Activated CD8-positive, alpha-beta memory T cell treated with anti-CD3 and anti-CD28 coated beads, Interleukin-2, amount 10 ng/mL, durations not matched to agents 7 days and 5 days (primary cell): ENCODE measurements around the gene SEMA6D. TPM values are rescaled to one million over a fixed set of nuclear protein-coding genes. Genes with fewer than 3 reads are reported as not detected.
"Not testable (repeated sequence)": the region's sequence is repeated elsewhere in the genome, so short reads cannot be mapped to it uniquely, and the experiment has no call there.

Experiments
- ATAC-seq: fragments of 150-1000 bp; cut with Tn5 transposase; one replicate; pipeline ENCODE4 v1.10.0; 2021; ENCODE audit warnings: moderate library complexity
- CTCF ChIA-PET: fragments of 350-600 bp; sonication (Branson Sonifier 250); formaldehyde crosslinking; loops from one replicate; lab custom pipeline; 2021; ENCODE audit warnings: antibody characterized with exemption; lab: Charles Lee
- DNase-seq: peaks from one replicate; pipeline ENCODE4 v3.0.0-alpha.2; 2020
- H3K27ac Mint-ChIP-seq: one replicate; pipeline ENCODE4 v1.8.0; 2021; ENCODE audit warnings: mild to moderate bottlenecking, mixed read lengths
- H3K27me3 Mint-ChIP-seq: one replicate; pipeline ENCODE4 v1.8.0; 2021; ENCODE audit warnings: mixed read lengths
- H3K36me3 Mint-ChIP-seq: one replicate; pipeline ENCODE4 v1.8.0; 2021; ENCODE audit warnings: mild to moderate bottlenecking, mixed read lengths
- H3K4me1 Mint-ChIP-seq: one replicate; pipeline ENCODE4 v1.8.0; 2021; ENCODE audit warnings: mixed read lengths
- H3K4me3 Mint-ChIP-seq: one replicate; pipeline ENCODE4 v1.8.0; 2021; ENCODE audit warnings: mild to moderate bottlenecking, moderate library complexity, mixed read lengths
- H3K9me3 Mint-ChIP-seq: one replicate; pipeline ENCODE4 v1.8.0; 2022; ENCODE audit warnings: low read depth, mixed read lengths
- total RNA-seq, 2 experiments: library from RNA; stranded (reverse); gene quantifications; one replicate each; pipeline ENCODE4 v1.2.3, GENCODE V29; 2021

Gene SEMA6D
- total RNA-seq, 2 experiments from 2014 or later: not detected

GRCh38 chr15:47725906-47726305, 8.6 kb downstream of the SEMA6D start:
- CTCF ChIA-PET: no interaction called here
- ATAC-seq: no peak
- Mint-ChIP-seq H3K27ac (no peak overlapping the region), H3K36me3 (no peaks in the 10 kb centered on the region), H3K4me3 (no peak overlapping the region), H3K27me3 (peaks cover 3% of the 10 kb centered on the region), H3K4me1 (no peaks in the 10 kb centered on the region), H3K9me3 (no peaks in the 10 kb centered on the region)
- DNase-seq: no peak

- CTCF ChIA-PET: no interaction called here
- no peak overlapping the region for H3K4me3 Mint-ChIP-seq
- peaks cover under 1% of the 10 kb centered on the region for H3K27me3 Mint-ChIP-seq
- DNase-seq (no peak), ATAC-seq (no peak)
- no peaks in the 10 kb centered on the region for H3K4me1 Mint-ChIP-seq
- H3K36me3 Mint-ChIP-seq: no peaks in the 10 kb centered on the region
- no peaks in the 10 kb centered on the region for H3K9me3 Mint-ChIP-seq
- H3K27ac Mint-ChIP-seq: no peak overlapping the region
Measured at GRCh38 chr15:47726399-47726823, 9.1 kb downstream of the SEMA6D start.

GRCh38 chr15:47727137-47727536, 9.8 kb downstream of the SEMA6D start:
- Mint-ChIP-seq H3K36me3 (no peaks in the 10 kb centered on the region), H3K4me1 (no peaks in the 10 kb centered on the region), H3K27ac (no peak overlapping the region), H3K27me3 (no peaks in the 10 kb centered on the region), H3K4me3 (no peak overlapping the region), H3K9me3 (no peaks in the 10 kb centered on the region)
- CTCF ChIA-PET: no interaction called here
- ATAC-seq (no peak), DNase-seq (no peak)

- Mint-ChIP-seq H3K27ac (no peak overlapping the region), H3K36me3 (no peaks in the 10 kb centered on the region), H3K27me3 (no peaks in the 10 kb centered on the region), H3K9me3 (no peaks in the 10 kb centered on the region), H3K4me3 (no peak overlapping the region), H3K4me1 (no peaks in the 10 kb centered on the region)
- DNase-seq (no peak), ATAC-seq (no peak)
- CTCF ChIA-PET: no interaction called here
Measured at GRCh38 chr15:47727676-47728075, 10.4 kb downstream of the SEMA6D start.

DNA sequence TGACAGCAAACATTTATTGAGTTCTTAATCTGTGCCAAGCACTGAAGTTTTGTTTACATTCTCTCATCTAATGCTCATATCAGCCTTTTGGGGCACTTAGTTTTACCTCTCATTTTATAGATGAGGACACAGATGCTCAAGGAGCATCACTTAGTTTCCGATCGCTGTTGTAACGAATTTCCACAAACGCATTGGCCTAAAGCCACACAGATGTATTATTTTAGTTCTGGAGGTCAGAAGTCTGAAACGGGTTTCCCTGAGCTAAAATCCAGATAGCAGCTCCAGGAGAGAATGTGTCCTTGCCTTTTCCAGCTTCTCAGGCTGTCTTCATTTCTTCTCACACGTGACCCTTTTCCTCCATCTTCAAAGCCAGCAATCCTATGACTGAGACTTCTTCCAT, 11.1 kb downstream of the SEMA6D start:
- H3K4me1 Mint-ChIP-seq: no peaks in the 10 kb centered on the region
- H3K4me3 Mint-ChIP-seq: no peak overlapping the region
- H3K9me3 Mint-ChIP-seq: no peaks in the 10 kb centered on the region
- ATAC-seq (no peak), DNase-seq (no peak)
- CTCF ChIA-PET: no interaction called here
- H3K27me3 Mint-ChIP-seq: no peaks in the 10 kb centered on the region
- no peak overlapping the region for H3K27ac Mint-ChIP-seq
- no peaks in the 10 kb centered on the region for H3K36me3 Mint-ChIP-seq

DNA sequence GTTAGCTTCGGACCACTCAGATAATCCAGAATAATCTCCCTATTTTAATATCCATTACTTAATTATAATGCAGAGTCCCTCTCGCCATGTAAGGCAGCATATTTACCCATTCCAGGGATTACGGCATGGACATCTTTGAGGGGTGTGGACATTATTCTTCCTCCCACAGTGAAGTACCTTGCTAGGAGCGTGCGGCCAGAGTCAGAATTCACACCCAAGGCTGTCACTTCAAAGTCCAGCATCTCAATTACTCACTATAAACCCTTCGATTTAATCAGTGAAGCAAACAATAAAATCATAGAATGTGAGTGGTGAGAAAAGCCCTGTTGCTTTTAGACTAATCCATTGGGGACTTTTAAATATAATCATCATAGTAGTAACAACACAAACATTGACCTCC, 11.6 kb downstream of the SEMA6D start:
- Mint-ChIP-seq H3K4me1 (no peaks in the 10 kb centered on the region), H3K9me3 (no peaks in the 10 kb centered on the region), H3K27ac (no peak overlapping the region), H3K27me3 (no peaks in the 10 kb centered on the region), H3K4me3 (no peak overlapping the region), H3K36me3 (no peaks in the 10 kb centered on the region)
- ATAC-seq (no peak), DNase-seq (no peak)
- CTCF ChIA-PET: no interaction called here

- ATAC-seq: no peak
- no peak overlapping the region for H3K4me3 Mint-ChIP-seq
Measured at GRCh38 chr15:47731230-47731629, 13.9 kb downstream of the SEMA6D start.

DNA sequence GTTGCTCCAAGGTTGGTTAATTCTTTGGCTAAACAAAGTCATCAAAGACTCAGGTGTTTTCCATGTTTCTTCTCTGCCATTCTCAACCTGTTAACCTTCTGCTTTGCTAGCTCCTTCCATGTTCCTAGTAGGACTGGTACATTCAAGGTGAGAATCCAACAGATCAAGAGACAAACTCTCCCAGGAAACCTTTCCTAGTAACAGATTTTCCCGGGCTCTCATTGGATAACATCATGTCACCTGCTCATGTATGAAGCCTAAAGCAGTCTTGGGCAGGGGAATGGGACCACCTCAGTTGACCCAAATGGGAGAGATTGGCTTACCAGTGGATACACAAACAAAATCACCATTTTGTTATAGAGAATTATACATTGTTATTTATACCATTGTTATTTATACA, 14.9 kb downstream of the SEMA6D start:
- CTCF ChIA-PET: no interaction called here
- ATAC-seq: no peak
- H3K9me3 Mint-ChIP-seq: no peaks in the 10 kb centered on the region
- no peaks in the 10 kb centered on the region for H3K27me3 Mint-ChIP-seq
- no peak overlapping the region for H3K27ac Mint-ChIP-seq
- DNase-seq: no peak
- no peak overlapping the region for H3K4me3 Mint-ChIP-seq
- no peaks in the 10 kb centered on the region for H3K4me1 Mint-ChIP-seq
- no peaks in the 10 kb centered on the region for H3K36me3 Mint-ChIP-seq

More at GRCh38 chr15:47731230-47731629, 13.9 kb downstream of the SEMA6D start:
- CTCF ChIA-PET: no interaction called here
- H3K27me3 Mint-ChIP-seq: no peaks in the 10 kb centered on the region
- H3K9me3 Mint-ChIP-seq: no peaks in the 10 kb centered on the region
- DNase-seq: no peak
- H3K27ac Mint-ChIP-seq: no peak overlapping the region
- no peaks in the 10 kb centered on the region for H3K4me1 Mint-ChIP-seq
- no peaks in the 10 kb centered on the region for H3K36me3 Mint-ChIP-seq

DNA sequence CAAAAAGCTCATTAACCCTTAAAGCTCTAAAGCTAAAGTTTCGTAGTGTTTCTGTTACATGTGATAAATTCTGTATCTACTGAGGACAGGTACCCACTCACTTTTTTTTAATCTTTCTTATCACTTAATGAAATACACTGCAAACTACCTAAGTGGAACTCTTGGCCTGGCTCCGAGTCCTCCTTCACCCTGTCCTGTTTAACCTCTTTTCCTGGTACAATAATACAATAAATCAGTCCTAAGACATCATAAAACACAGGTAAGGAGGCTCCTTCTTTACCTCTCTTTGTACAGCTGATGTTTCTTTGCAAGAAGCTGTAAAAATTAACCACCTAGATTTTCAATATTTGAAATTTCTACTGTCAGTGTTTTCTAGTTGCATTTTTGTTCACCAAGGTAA, 15.8 kb downstream of the SEMA6D start:
- CTCF ChIA-PET: no interaction called here
- DNase-seq: no peak

GRCh38 chr15:47736143-47736786, 19.0 kb downstream of the SEMA6D start:
- no peak for DNase-seq
- Mint-ChIP-seq H3K27ac (no peak overlapping the region), H3K36me3 (no peaks in the 10 kb centered on the region), H3K27me3 (no peaks in the 10 kb centered on the region), H3K4me3 (no peak overlapping the region), H3K9me3 (no peaks in the 10 kb centered on the region), H3K4me1 (no peaks in the 10 kb centered on the region)
- CTCF ChIA-PET: interaction anchor here (0.6 kb wide), 1 partner anchor 559 kb away, joined by 3 read pairs; no protein-coding TSS in a partner anchor
- ATAC-seq: no peak

More for the DNA sequence above, 15.8 kb downstream of the SEMA6D start:
- Mint-ChIP-seq H3K4me1 (no peaks in the 10 kb centered on the region), H3K4me3 (no peak overlapping the region), H3K27ac (no peak overlapping the region), H3K27me3 (no peaks in the 10 kb centered on the region), H3K36me3 (no peaks in the 10 kb centered on the region), H3K9me3 (no peaks in the 10 kb centered on the region)
- ATAC-seq: no peak

DNA sequence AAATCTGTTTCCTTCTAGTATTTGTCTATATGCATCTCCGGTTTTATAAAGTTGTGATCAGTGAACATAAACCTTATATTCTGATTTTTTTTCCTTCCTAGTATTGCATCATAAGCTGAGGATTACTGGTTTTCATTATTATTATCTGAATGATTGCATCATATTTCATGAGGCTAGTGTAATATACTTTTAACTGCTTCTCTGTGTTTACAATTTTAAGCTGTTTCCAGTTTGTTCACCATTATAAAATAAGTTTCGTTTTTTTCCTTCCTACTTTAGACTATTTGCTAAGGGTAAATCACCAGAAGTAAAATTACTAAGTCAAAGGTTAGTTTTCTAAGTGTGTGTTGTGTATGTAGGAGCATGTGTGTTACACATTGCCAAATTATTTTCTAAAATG, 20.2 kb downstream of the SEMA6D start:
- H3K9me3 Mint-ChIP-seq: no peaks in the 10 kb centered on the region
- H3K27me3 Mint-ChIP-seq: no peaks in the 10 kb centered on the region
- H3K4me1 Mint-ChIP-seq: no peaks in the 10 kb centered on the region
- no peak for DNase-seq
- H3K36me3 Mint-ChIP-seq: no peaks in the 10 kb centered on the region
- H3K27ac Mint-ChIP-seq: no peak overlapping the region
- H3K4me3 Mint-ChIP-seq: no peak overlapping the region
- CTCF ChIA-PET: no interaction called here
- ATAC-seq: no peak

DNA sequence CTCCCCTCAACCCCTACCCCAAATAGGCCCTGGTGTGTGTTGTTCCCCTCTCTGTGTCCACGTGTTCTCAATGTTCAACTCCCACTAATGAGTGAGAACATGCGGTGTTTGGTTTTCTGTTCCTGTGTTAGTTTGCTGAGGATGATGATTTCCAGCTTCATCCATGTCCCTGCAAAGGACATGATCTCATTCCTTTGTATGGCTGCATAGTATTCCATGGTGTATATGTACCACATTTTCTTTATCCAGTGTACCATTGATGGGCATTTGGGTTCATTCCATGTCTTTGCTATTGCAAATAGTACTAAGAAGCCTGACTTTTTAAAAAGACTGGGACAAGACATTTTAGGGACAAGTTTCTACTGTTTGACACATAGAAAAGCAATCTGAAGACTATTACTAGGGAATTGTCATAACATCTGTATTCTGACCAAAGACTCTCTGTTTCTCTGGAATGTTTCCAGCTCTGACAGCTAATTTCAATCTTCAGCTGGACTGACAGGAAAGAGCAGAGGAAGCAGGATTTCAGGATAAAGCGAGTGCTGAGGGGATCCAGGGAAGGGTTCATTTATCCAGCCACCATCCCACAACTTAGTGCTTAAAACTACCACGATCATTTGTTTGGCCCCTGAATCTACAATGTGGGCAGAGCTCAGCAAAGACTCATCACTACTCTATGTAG, 21.0 kb downstream of the SEMA6D start:
- H3K27me3 Mint-ChIP-seq, CTCF ChIA-PET, DNase-seq, H3K9me3 Mint-ChIP-seq, H3K4me1 Mint-ChIP-seq, H3K4me3 Mint-ChIP-seq, H3K27ac Mint-ChIP-seq, ATAC-seq, H3K36me3 Mint-ChIP-seq: not testable (repeated sequence)

DNA sequence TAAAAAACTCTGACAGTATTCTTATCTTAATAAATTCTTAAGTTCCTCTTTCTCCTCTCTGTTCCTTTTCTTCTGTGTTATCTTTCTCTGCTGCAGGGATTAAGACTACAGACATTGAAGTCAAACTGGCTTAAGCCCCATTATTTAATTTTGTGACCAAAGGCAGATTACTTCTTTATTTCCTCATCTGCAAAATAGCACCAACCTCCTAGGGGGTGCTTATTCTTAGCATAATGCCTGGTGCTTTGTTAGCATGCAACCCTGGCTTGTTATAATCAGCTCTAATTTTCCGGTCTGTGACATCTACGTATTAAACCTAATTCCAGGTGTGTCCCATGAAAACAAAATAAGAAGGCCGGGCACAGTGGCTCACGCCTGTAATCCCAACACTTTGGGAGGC, 23.8 kb downstream of the SEMA6D start:
- CTCF ChIA-PET: no interaction called here
- ATAC-seq (no peak), DNase-seq (no peak)
- H3K27ac Mint-ChIP-seq: no peak overlapping the region
- H3K27me3 Mint-ChIP-seq: no peaks in the 10 kb centered on the region
- H3K36me3 Mint-ChIP-seq: no peaks in the 10 kb centered on the region
- peaks cover 3% of the 10 kb centered on the region for H3K9me3 Mint-ChIP-seq
- H3K4me1 Mint-ChIP-seq: no peaks in the 10 kb centered on the region
- H3K4me3 Mint-ChIP-seq: no peak overlapping the region

GRCh38 chr15:47741907-47742306, 24.6 kb downstream of the SEMA6D start:
- Mint-ChIP-seq H3K27ac (no peak overlapping the region), H3K36me3 (no peaks in the 10 kb centered on the region), H3K9me3 (peaks cover 3% of the 10 kb centered on the region), H3K4me1 (no peaks in the 10 kb centered on the region), H3K27me3 (no peaks in the 10 kb centered on the region), H3K4me3 (no peak overlapping the region)
- DNase-seq: no peak
- no peak for ATAC-seq
- CTCF ChIA-PET: no interaction called here
